DND-41 (cell line): Measurements from ENCODE around the gene C17orf100.

Experiments
- ATAC-seq: fragments of 200-7000 bp; cut with Tn5 transposase; 3 replicates; pipeline ENCODE4 v1.9.1; 2021; ENCODE audit warnings: low read depth; ENCODE audit not compliant: insufficient read depth
- DNase-seq: peaks from one replicate; pipeline ENCODE4 v3.0.0-alpha.2; 2020
- H2AFZ ChIP-seq: 2 replicates; pipeline ENCODE4 v1.6.0; 2012; ENCODE audit warnings: low read depth, low read length
- H3K27ac ChIP-seq: 2 replicates; pipeline ENCODE4 v1.5.1; 2012; ENCODE audit warnings: low read length, inconsistent platforms
- H3K27me3 ChIP-seq: fragments of 200-600 bp; sonication (generic); 2 replicates; pipeline ENCODE4 v1.6.0; 2012; ENCODE audit warnings: low read length, mild to moderate bottlenecking, inconsistent platforms; ENCODE audit not compliant: insufficient read depth, poor library complexity
- H3K36me3 ChIP-seq: 2 replicates; pipeline ENCODE4 v1.5.1; 2012; ENCODE audit warnings: low read length, inconsistent platforms; ENCODE audit not compliant: insufficient read depth
- H3K4me1 ChIP-seq: 2 replicates; pipeline ENCODE4 v1.5.1; 2012; ENCODE audit warnings: mild to moderate bottlenecking, low read length; ENCODE audit not compliant: insufficient read depth
- H3K4me2 ChIP-seq: 2 replicates; pipeline ENCODE4 v1.6.0; 2012; ENCODE audit warnings: mild to moderate bottlenecking, moderate library complexity, low read length, inconsistent platforms; ENCODE audit not compliant: insufficient read depth
- H3K4me3 ChIP-seq, 2 experiments: fragments of 200-600 bp in 1 of 2; shearing (Covaris generic) in 1 of 2; 2 replicates each; pipeline ENCODE4 v1.5.1; 2012 to 2016; ENCODE audit warnings: inconsistent platforms in 2 of 2, low read length in 2 of 2, mild to moderate bottlenecking in 2 of 2, low read depth in 1 of 2, moderate library complexity in 1 of 2
- H3K79me2 ChIP-seq: 2 replicates; pipeline ENCODE4 v1.6.0; 2012; ENCODE audit warnings: low read length, inconsistent platforms; ENCODE audit not compliant: insufficient read depth
- H3K9ac ChIP-seq: 2 replicates; pipeline ENCODE4 v1.6.0; 2012; ENCODE audit warnings: low read depth, mild to moderate bottlenecking, inconsistent platforms, low read length, moderate library complexity
- H3K9me3 ChIP-seq: 2 replicates; pipeline ENCODE4 v1.5.1; 2012; ENCODE audit warnings: low read length, moderate library complexity, mild to moderate bottlenecking, inconsistent platforms; ENCODE audit not compliant: insufficient read depth, severe bottlenecking
- H4K20me1 ChIP-seq: 2 replicates; pipeline ENCODE4 v1.6.0; 2012; ENCODE audit warnings: low read length; ENCODE audit not compliant: insufficient read depth
- EZH2 ChIP-seq: IDR thresholded peaks from 3 replicates; pipeline ENCODE4 v1.6.1; 2012; ENCODE audit warnings: borderline replicate concordance, low read depth, mild to moderate bottlenecking, moderate library complexity, low read length, inconsistent platforms; ENCODE audit not compliant: severe bottlenecking
- TF ChIP-seq, protein P1 (sequence below): IDR thresholded peaks from 2 replicates; pipeline ENCODE4 v1.5.1; 2012; ENCODE audit warnings: borderline replicate concordance, low read length, moderate library complexity, mild to moderate bottlenecking; ENCODE audit not compliant: poor library complexity, severe bottlenecking; ENCODE audit errors: extremely low read depth

Gene C17orf100

DNA sequence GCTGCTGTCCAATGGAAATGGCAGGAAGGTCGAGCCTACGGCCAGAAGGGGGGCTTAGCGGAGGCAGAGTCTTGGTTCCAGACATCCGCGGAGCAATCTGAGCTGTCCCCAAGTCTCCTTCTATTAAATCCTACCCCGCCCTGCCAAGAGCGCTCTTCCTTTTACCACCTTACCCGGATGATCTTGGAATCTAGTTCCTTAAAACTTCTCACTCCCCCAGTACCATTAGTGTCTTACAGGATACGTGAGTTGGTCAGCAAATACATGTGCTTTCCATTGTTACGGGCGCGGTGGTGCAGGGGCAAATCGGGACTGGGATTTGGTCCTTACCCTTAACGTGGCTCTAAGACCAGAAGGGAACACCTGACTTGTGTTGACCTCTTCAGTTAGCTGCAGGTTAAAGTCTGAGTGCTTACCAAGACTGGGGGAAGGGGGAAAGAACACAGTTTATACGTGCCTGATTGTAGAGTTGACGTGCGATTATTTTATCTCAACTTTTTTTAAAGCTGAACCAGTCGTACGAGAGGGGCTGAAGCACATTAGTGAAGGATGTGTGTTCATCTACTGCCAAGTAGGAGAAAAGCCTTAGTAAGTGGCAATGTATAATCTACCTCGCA, 10.2 kb upstream of the C17orf100 start:
- DNase-seq (no peak), ATAC-seq (no peak; the same call in 2 of the 3 replicates)
- Histone ChIP-seq H3K4me2 (peak overlapping the region; percentile 81), H3K4me1 (peaks cover 49% of the 10 kb centered on the region), H3K9me3 (no peaks in the 10 kb centered on the region), H4K20me1 (peaks cover 24% of the 10 kb centered on the region; the same call in 1 of the 2 replicates), H3K9ac (peak overlapping the region; percentile 65), H3K79me2 (peaks cover 69% of the 10 kb centered on the region), H2AFZ (peak overlapping the region; percentile 99), H3K27ac (peak overlapping the region; percentile 99), H3K4me3 (peak overlapping the region; percentile 41 to 67), H3K36me3 (peaks cover 30% of the 10 kb centered on the region), H3K27me3 (no peaks in the 10 kb centered on the region)
- TF ChIP-seq, protein P1, sequence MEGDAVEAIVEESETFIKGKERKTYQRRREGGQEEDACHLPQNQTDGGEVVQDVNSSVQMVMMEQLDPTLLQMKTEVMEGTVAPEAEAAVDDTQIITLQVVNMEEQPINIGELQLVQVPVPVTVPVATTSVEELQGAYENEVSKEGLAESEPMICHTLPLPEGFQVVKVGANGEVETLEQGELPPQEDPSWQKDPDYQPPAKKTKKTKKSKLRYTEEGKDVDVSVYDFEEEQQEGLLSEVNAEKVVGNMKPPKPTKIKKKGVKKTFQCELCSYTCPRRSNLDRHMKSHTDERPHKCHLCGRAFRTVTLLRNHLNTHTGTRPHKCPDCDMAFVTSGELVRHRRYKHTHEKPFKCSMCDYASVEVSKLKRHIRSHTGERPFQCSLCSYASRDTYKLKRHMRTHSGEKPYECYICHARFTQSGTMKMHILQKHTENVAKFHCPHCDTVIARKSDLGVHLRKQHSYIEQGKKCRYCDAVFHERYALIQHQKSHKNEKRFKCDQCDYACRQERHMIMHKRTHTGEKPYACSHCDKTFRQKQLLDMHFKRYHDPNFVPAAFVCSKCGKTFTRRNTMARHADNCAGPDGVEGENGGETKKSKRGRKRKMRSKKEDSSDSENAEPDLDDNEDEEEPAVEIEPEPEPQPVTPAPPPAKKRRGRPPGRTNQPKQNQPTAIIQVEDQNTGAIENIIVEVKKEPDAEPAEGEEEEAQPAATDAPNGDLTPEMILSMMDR: peak; percentile 3
- TF ChIP-seq EZH2: no peak

DNA sequence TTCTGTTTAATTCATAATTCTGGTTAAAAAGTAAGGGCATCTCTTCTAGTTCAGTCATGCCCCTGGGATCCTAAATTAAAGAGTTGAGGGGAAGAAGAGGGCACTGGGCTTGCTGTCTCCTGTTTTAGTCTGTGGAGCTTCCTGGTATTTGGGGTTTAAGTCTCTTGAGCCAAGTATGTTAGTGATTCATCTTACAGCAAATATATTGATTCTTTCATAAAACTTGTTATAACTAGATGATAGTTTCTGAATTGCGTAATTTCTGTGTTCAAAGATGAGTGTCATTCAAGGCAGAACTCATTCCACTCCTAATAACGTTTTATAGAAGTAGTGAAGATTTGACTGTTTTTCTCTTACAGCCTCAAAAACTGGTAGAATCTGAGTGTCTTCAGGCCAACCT, 9.0 kb upstream of the C17orf100 start:
- no peaks in the 10 kb centered on the region for H3K27me3 ChIP-seq
- peak overlapping the region in 1 of 2 experiments; percentile 67; a peak in 1 of 4 replicates for H3K4me3 ChIP-seq
- peak overlapping the region; percentile 65; the same call in 1 of the 2 replicates for H3K9ac ChIP-seq
- peak overlapping the region; percentile 81 for H3K4me2 ChIP-seq
- ATAC-seq (no peak), DNase-seq (no peak)
- peaks cover 26% of the 10 kb centered on the region; the same call in 1 of the 2 replicates for H4K20me1 ChIP-seq
- peaks cover 35% of the 10 kb centered on the region for H3K36me3 ChIP-seq
- H3K27ac ChIP-seq: no peak overlapping the region
- no peak overlapping the region for H2AFZ ChIP-seq
- H3K79me2 ChIP-seq: peaks cover 79% of the 10 kb centered on the region
- no peaks in the 10 kb centered on the region for H3K9me3 ChIP-seq
- TF ChIP-seq, protein P1: no peak
- TF ChIP-seq EZH2: no peak
- H3K4me1 ChIP-seq: peaks cover 49% of the 10 kb centered on the region

DNA sequence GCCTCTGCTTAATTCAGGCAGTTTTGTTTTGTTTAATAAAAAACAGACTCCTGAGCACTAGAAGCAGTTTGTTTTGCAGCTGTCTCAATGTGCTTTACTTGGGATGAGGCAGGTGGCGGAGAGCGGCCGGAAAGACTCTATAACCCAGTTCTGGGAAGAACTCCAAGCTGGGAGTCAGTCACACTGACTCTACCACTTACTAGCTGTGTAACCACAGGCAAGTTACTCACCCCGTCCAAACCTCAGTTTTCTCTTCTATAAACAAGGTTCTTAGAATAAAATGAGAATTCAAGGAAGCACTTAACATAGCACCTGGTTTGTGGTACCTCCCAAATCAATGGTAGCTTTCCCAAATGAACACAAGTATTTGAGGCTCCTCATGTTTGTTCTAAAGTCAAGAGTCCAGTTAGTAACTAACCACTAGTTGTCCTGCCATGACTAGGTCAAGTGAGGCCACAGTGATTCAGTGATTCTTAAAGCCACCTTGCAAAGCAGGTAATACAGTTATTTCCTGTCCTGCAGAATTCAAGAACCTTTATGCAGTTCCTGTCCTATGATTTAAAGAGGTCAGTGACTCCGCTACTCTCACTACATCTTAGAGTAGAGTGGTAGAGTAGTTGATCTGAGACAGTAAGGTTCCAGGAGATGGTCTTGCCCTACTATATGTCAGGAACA, 8.0 kb upstream of the C17orf100 start:
- no peak for TF ChIP-seq EZH2
- TF ChIP-seq, protein P1: no peak
- Histone ChIP-seq H4K20me1 (peaks cover 31% of the 10 kb centered on the region; the same call in 1 of the 2 replicates), H3K4me3 (no peak overlapping the region), H3K27ac (no peak overlapping the region), H3K4me1 (peaks cover 50% of the 10 kb centered on the region), H3K9me3 (no peaks in the 10 kb centered on the region), H3K36me3 (peaks cover 45% of the 10 kb centered on the region), H3K9ac (no peak overlapping the region), H3K4me2 (0 out of 2 replicates have a peak overlapping the region, but pooled peaks have one; percentile 81), H2AFZ (no peak overlapping the region), H3K27me3 (no peaks in the 10 kb centered on the region), H3K79me2 (peaks cover 87% of the 10 kb centered on the region)
- no peak for DNase-seq
- ATAC-seq: no peak
